ENCODE measurements around the gene SOWAHA. TPM values are rescaled to one million over a fixed set of nuclear protein-coding genes. Genes with fewer than 3 reads are reported as not detected.

Gene SOWAHA
- polyA plus RNA-seq, 1 donor from 2014 or later: 23.4 TPM

GRCh38 chr5:132764671-132765238 lies 48.3 kb upstream of the SOWAHA start:
- Histone ChIP-seq H3K27ac (ENCODE audit: low read length) (no peak overlapping the region), H3K36me3 (ENCODE audit: insufficient read depth, low read length) (no peaks in the 10 kb centered on the region)

More at GRCh38 chr5:132764671-132765238, 48.3 kb upstream of the SOWAHA start:
- H3K9me3 ChIP-seq (ENCODE audit: low read length): no peaks in the 10 kb centered on the region
- no peaks in the 10 kb centered on the region for H4K20me1 ChIP-seq (ENCODE audit: insufficient read depth)
- H3K9me2 ChIP-seq (ENCODE audit: insufficient read depth, low read length): no peaks in the 10 kb centered on the region
- no peaks in the 10 kb centered on the region for H3F3A ChIP-seq (ENCODE audit: insufficient read depth, low read length, poor library complexity, severe bottlenecking)
- no peaks in the 10 kb centered on the region for H3K27me3 ChIP-seq (ENCODE audit: insufficient read depth, low read depth, low read length)
- H3K79me2 ChIP-seq (replicated peaks; ENCODE audit: insufficient read depth, low read length): peaks cover 8% of the 10 kb centered on the region
- H2AFZ ChIP-seq (ENCODE audit: low read depth, low read length): no peak overlapping the region
- H3K4me2 ChIP-seq (ENCODE audit: low read length): no peak overlapping the region
- no peak for TF ChIP-seq SMC3 (conservative IDR thresholded peaks at IDR 0.05; ENCODE audit: poor library complexity)
- no peak for TF ChIP-seq MXI1 (conservative IDR thresholded peaks at IDR 0.05; ENCODE audit: poor library complexity, severe bottlenecking)
- TF ChIP-seq TAF1 (IDR thresholded peaks at IDR 0.05; ENCODE audit: low read depth): no peak
- no peak for TF ChIP-seq CTCF (IDR thresholded peaks at IDR 0.05; ENCODE audit: poor library complexity, severe bottlenecking)
- no peak for TF ChIP-seq REST (IDR thresholded peaks at IDR 0.05; ENCODE audit: borderline replicate concordance)
- TF ChIP-seq POLR2AphosphoS5 (IDR thresholded peaks at IDR 0.05): no peak
- no peak for TF ChIP-seq EP300 (conservative IDR thresholded peaks at IDR 0.05; ENCODE audit: poor library complexity, severe bottlenecking)
- no peak for TF ChIP-seq EZH2 (IDR thresholded peaks at IDR 0.05; ENCODE audit: borderline replicate concordance, insufficient read depth, low read length, poor library complexity, severe bottlenecking)
- TF ChIP-seq RAD21 (conservative IDR thresholded peaks at IDR 0.05): no peak
- no peak overlapping the region for H3K4me3 ChIP-seq (ENCODE audit: low read length)
- H3K9ac ChIP-seq (ENCODE audit: low read length): no peak overlapping the region

Measured in neural cell (in vitro differentiated cells).